OCI-LY7 (cell line): ENCODE measurements around the gene ZBTB44. TPM values are rescaled to one million over a fixed set of nuclear protein-coding genes. Genes with fewer than 3 reads are reported as not detected.

ENCODE experiments used
- BruUV-seq: library from RNA; stranded (reverse); fragments of 400-500 nt; replicated peaks from 2 replicates; lab custom pipeline; 2021; lab: Mats Ljungman, UMichigan
- CTCF ChIA-PET: fragments of 300-600 bp; sonication (Branson Sonifier 250); formaldehyde crosslinking; loops from one replicate; lab custom pipeline; 2022; ENCODE audit warnings: antibody characterized with exemption; ENCODE audit not compliant: unreplicated experiment; lab: Charles Lee
- POLR2A ChIA-PET: fragments of 300-600 bp; sonication (Branson Sonifier 250); formaldehyde crosslinking; loops from one replicate; lab custom pipeline; 2022; ENCODE audit warnings: antibody characterized with exemption; lab: Charles Lee
- DNase-seq: peaks from one replicate; pipeline ENCODE4 v3.0.0-alpha.2; 2015; ENCODE audit warnings: low spot score
- H2AFZ ChIP-seq: fragments of 200-600 bp; sonication (generic), shearing (Covaris generic); 2 replicates; pipeline ENCODE4 v1.6.1; 2014; ENCODE audit warnings: mild to moderate bottlenecking, antibody characterized with exemption, low read length, moderate library complexity
- H3K27ac ChIP-seq: fragments of 200-600 bp; sonication (generic); 2 replicates; pipeline ENCODE4 v1.5.1; 2014; ENCODE audit warnings: mixed run types, low read depth, mild to moderate bottlenecking, moderate library complexity, low read length, inconsistent platforms; ENCODE audit not compliant: poor library complexity, severe bottlenecking
- H3K36me3 ChIP-seq: fragments of 200-600 bp; sonication (generic); 2 replicates; pipeline ENCODE4 v1.6.1; 2014; ENCODE audit warnings: mild to moderate bottlenecking, antibody characterized with exemption, low read length, moderate library complexity, mixed read lengths; ENCODE audit not compliant: insufficient read depth
- H3K4me1 ChIP-seq: fragments of 200-600 bp; sonication (generic); 2 replicates; pipeline ENCODE4 v1.5.1; 2014; ENCODE audit warnings: mild to moderate bottlenecking, low read length; ENCODE audit not compliant: insufficient read depth, poor library complexity, severe bottlenecking
- H3K4me2 ChIP-seq: fragments of 200-600 bp; sonication (generic); 2 replicates; pipeline ENCODE4 v1.6.1; 2014; ENCODE audit warnings: mild to moderate bottlenecking, low read length
- H3K4me3 ChIP-seq: fragments of 200-600 bp; sonication (generic); 2 replicates; pipeline ENCODE4 v1.5.1; 2014; ENCODE audit warnings: mild to moderate bottlenecking, low read depth, low read length; ENCODE audit not compliant: poor library complexity, severe bottlenecking
- H3K79me2 ChIP-seq: fragments of 200-600 bp; sonication (generic); 2 replicates; pipeline ENCODE4 v1.6.1; 2016; ENCODE audit warnings: low read depth, mild to moderate bottlenecking, low read length, moderate library complexity, mixed read lengths; ENCODE audit not compliant: insufficient read depth
- H3K9me2 ChIP-seq: fragments of 200-600 bp; sonication (generic); 2 replicates; pipeline ENCODE4 v1.6.1; 2016; ENCODE audit warnings: mild to moderate bottlenecking, low read length, mixed read lengths; ENCODE audit not compliant: insufficient read depth
- H3K9me3 ChIP-seq: fragments of 200-600 bp; sonication (generic); 2 replicates; pipeline ENCODE4 v1.6.1; 2014; ENCODE audit warnings: mild to moderate bottlenecking, mixed run types, low read length, mixed read lengths
- H4K20me1 ChIP-seq: fragments of 200-600 bp; sonication (generic); 2 replicates; pipeline ENCODE4 v1.6.1; 2014; ENCODE audit warnings: mild to moderate bottlenecking, antibody characterized with exemption, low read length, moderate library complexity, mixed read lengths; ENCODE audit not compliant: insufficient read depth
- CTCF ChIP-seq: fragments of 200-600 bp; sonication (generic); conservative IDR thresholded peaks from 2 replicates; pipeline ENCODE4 v1.5.1; 2014; ENCODE audit warnings: mild to moderate bottlenecking, antibody characterized with exemption, low read length, moderate library complexity, mixed read lengths
- EZH2phosphoT487 ChIP-seq: fragments of 200-600 bp; sonication (generic); IDR thresholded peaks from 2 replicates; pipeline ENCODE4 v1.6.1; 2018; ENCODE audit warnings: low read depth, borderline replicate concordance, mild to moderate bottlenecking, mixed run types, antibody characterized with exemption, low read length, moderate library complexity, mixed read lengths
- intact Hi-C: fragments of 100-400 bp; cut with micrococcal nuclease; formaldehyde crosslinking; loops from one replicate; pipeline ENCODE4 v1.10.0; 2022; ENCODE audit not compliant: unreplicated experiment
- total RNA-seq, 2 experiments: library from RNA; depleted of rRNA in 1 of 2; stranded (reverse); fragments of >200 nt in 1 of 2; shearing (Covaris generic) in 1 of 2; gene quantifications; 2 replicates each; pipeline ENCODE4 v1.2.3, GENCODE V29; 2014 to 2022

The ZBTB44 gene
- total RNA-seq, 2 experiments from 2014 or later, result 57.4 to 60.2 TPM

GRCh38 chr11:130181295-130182272 lies 133.1 kb downstream of the ZBTB44 start:
- H3K4me2 ChIP-seq, result peak overlapping the region; percentile 96
- peaks cover 39% of the 10 kb centered on the region for H3K36me3 ChIP-seq
- peak overlapping the region; percentile 99 for H3K27ac ChIP-seq
- peak; percentile 98 for DNase-seq
- TSS peak; percentile 49 for BruUV-seq
- H3K9me2 ChIP-seq, result no peaks in the 10 kb centered on the region
- ChIA-PET CTCF (interaction anchor here (0.6 to 1.0 kb wide), 4 partner anchors 15 to 1433 kb away, joined by 3 to 5 read pairs (median 4); no protein-coding TSS in a partner anchor), POLR2A (interaction anchor here (0.6 to 5.9 kb wide), 15 partner anchors 9 to 235 kb away, joined by 3 to 74 read pairs (median 5); no protein-coding TSS in a partner anchor)
- TF ChIP-seq CTCF (peak; percentile 35; the same call in 1 of the 2 replicates), EZH2phosphoT487 (no peak)
- no peaks in the 10 kb centered on the region for H4K20me1 ChIP-seq
- H2AFZ ChIP-seq, result no peak overlapping the region
- intact Hi-C loops, result loop anchor here (1.0 to 5.0 kb wide), 7 partner anchors 15 to 1454 kb away; partner anchors contain the start of gene PRDM10
- no peaks in the 10 kb centered on the region for H3K9me3 ChIP-seq
- H3K4me3 ChIP-seq, result peak overlapping the region; percentile 64
- peaks cover 93% of the 10 kb centered on the region for H3K79me2 ChIP-seq
- peaks cover 96% of the 10 kb centered on the region for H3K4me1 ChIP-seq

DNA sequence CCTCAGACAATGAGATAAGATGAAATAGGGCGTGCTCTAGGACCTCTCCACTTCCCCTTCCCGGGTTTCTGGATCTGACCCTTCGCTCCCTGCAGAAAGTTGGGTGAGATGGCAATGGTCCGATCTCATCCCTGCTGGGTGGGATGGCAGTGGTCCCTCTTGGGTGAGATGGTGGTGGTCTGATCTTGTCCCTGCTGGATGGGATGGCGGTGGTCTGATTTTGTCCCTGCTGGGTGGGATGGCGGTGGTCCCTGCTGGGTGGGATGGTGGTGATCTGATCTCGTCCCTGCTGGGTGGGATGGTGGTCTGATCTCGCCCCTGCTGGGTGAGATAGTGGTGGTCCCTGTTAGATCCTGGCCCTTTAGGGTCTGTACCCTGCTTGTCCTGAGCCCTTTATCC lies 133.8 kb downstream of the ZBTB44 start:
- H3K36me3 ChIP-seq, result peaks cover 40% of the 10 kb centered on the region
- TSS peak; percentile 91 for BruUV-seq
- ChIA-PET CTCF (interaction anchor here (0.7 to 1.0 kb wide), 2 partner anchors 15 to 25 kb away, joined by 3 read pairs; no protein-coding TSS in a partner anchor), POLR2A (interaction anchor here (0.7 to 5.9 kb wide), 12 partner anchors 8 to 259 kb away, joined by 3 to 74 read pairs (median 5); no protein-coding TSS in a partner anchor)
- peak overlapping the region; percentile 94 for H3K4me2 ChIP-seq
- intact Hi-C loops, result loop anchor here (1.0 to 5.0 kb wide), 7 partner anchors 15 to 1454 kb away; partner anchors contain the start of gene PRDM10
- H4K20me1 ChIP-seq, result no peaks in the 10 kb centered on the region
- H3K9me3 ChIP-seq, result no peaks in the 10 kb centered on the region
- no peak for TF ChIP-seq CTCF
- TF ChIP-seq EZH2phosphoT487, result no peak
- peaks cover 93% of the 10 kb centered on the region for H3K79me2 ChIP-seq
- H3K27ac ChIP-seq, result peak overlapping the region; percentile 99
- H3K4me3 ChIP-seq, result peak overlapping the region; percentile 64
- H3K4me1 ChIP-seq, result peaks cover 96% of the 10 kb centered on the region
- no peaks in the 10 kb centered on the region for H3K9me2 ChIP-seq
- no peak for DNase-seq
- H2AFZ ChIP-seq, result no peak overlapping the region
